A549 (cell line): Measurements from ENCODE around the gene IL10RA.

Experiments used
- CEBPB ChIP-seq, 2 experiments: fragments of >200 bp in 1 of 2; sonication (Bioruptor Twin) in 1 of 2; formaldehyde crosslinking in 1 of 2; IDR thresholded peaks; 2 replicates each; pipeline ENCODE4 v1.6.1; 2012 to 2016
- EP300 ChIP-seq, 2 experiments: fragments of >200 bp; sonication (Bioruptor Twin); formaldehyde crosslinking; IDR thresholded peaks; 2 replicates in 1 of 2; 3 replicates in 1 of 2; pipeline ENCODE4 v1.6.1; 2016 to 2017
- ESRRA ChIP-seq: fragments of 150-350 bp; IDR thresholded peaks from 2 replicates; pipeline ENCODE4 v1.6.1; 2014; ENCODE audit warnings: mild to moderate bottlenecking, low read length, borderline replicate concordance
- FOSL2 ChIP-seq, 2 experiments: fragments of 450-650 bp in 1 of 2; fragments of >200 bp in 1 of 2; sonication (Bioruptor Twin) in 1 of 2; formaldehyde crosslinking; IDR thresholded peaks; 2 replicates each; pipeline versions ENCODE4 v1.5.0 to v1.6.1; 2016 to 2020; ENCODE audit warnings: mild to moderate bottlenecking in 1 of 2, moderate library complexity in 1 of 2
- MAX ChIP-seq: IDR thresholded peaks from 2 replicates; pipeline ENCODE4 v1.6.1; 2012
- POLR2A ChIP-seq: IDR thresholded peaks from 2 replicates; pipeline ENCODE4 v1.6.1; 2012; ENCODE audit warnings: mild to moderate bottlenecking, low read length
- RAD21 ChIP-seq, 2 experiments: fragments of >200 bp in 1 of 2; sonication (Bioruptor Twin) in 1 of 2; formaldehyde crosslinking in 1 of 2; IDR thresholded peaks in 1 of 2; conservative IDR thresholded peaks in 1 of 2; 2 replicates in 1 of 2; 3 replicates in 1 of 2; pipeline ENCODE4 v1.6.1; 2012 to 2018; ENCODE audit warnings: inconsistent platforms in 1 of 2
- REST ChIP-seq: fragments of 200-600 bp; sonication (generic); IDR thresholded peaks from 2 replicates; pipeline ENCODE4 v1.6.1; 2016; ENCODE audit warnings: antibody characterized with exemption, mild to moderate bottlenecking, moderate library complexity
- TF ChIP-seq, protein P1 (sequence below): fragments of >200 bp; sonication (Bioruptor Twin); formaldehyde crosslinking; IDR thresholded peaks from 3 replicates; pipeline ENCODE4 v1.5.1; 2016
- TF ChIP-seq, protein P2 (sequence below): fragments of 150-350 bp; IDR thresholded peaks from 2 replicates; pipeline ENCODE4 v1.6.1; 2014; ENCODE audit warnings: low read depth, mild to moderate bottlenecking, low read length

DNA sequence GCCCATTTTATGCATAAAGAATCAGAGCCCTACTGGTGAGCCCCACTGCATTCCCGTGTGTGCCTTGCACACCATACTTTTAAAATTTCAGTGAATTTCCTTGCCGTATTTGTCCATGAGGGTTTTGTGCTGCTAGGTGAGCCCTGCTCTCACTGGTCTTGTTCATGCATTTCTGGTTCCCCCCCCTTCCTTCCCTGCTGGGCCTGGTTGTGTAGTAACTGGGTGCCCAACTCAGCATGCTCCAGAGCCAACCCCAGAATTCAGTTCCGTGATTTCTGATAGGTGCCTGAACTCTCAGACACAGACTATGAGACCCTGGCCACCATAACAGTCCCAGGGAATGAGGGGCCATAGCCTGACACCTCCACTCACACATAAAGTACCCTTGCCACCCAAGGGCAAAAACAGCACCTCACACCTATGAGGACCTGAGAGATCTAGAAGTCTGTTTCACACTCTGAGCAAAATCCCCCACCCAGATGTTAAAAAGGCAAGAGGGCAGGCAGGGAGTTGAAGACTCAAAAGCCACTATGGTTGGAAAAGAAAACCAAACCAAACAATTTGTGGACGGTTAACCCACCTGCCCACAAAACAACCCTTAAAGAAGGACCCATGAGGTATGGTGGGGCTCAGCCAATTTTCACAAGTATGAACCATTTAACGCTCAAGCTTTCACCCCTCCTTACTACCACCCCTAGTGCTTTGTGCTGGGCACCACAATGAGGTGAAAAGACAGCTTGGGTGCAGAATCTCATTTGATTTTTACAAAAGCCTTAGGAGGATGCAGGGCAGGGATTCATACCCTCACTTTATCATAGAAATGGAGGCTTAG is 16.8 kb upstream of the IL10RA start:
- TF ChIP-seq, protein P1, sequence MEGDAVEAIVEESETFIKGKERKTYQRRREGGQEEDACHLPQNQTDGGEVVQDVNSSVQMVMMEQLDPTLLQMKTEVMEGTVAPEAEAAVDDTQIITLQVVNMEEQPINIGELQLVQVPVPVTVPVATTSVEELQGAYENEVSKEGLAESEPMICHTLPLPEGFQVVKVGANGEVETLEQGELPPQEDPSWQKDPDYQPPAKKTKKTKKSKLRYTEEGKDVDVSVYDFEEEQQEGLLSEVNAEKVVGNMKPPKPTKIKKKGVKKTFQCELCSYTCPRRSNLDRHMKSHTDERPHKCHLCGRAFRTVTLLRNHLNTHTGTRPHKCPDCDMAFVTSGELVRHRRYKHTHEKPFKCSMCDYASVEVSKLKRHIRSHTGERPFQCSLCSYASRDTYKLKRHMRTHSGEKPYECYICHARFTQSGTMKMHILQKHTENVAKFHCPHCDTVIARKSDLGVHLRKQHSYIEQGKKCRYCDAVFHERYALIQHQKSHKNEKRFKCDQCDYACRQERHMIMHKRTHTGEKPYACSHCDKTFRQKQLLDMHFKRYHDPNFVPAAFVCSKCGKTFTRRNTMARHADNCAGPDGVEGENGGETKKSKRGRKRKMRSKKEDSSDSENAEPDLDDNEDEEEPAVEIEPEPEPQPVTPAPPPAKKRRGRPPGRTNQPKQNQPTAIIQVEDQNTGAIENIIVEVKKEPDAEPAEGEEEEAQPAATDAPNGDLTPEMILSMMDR, result no peak
- no peak for TF ChIP-seq REST
- TF ChIP-seq RAD21 (conservative IDR thresholded peaks at IDR 0.05 in 1 of 2, IDR thresholded peaks at IDR 0.05 in 1 of 2), result no peak
- TF ChIP-seq, protein P2, sequence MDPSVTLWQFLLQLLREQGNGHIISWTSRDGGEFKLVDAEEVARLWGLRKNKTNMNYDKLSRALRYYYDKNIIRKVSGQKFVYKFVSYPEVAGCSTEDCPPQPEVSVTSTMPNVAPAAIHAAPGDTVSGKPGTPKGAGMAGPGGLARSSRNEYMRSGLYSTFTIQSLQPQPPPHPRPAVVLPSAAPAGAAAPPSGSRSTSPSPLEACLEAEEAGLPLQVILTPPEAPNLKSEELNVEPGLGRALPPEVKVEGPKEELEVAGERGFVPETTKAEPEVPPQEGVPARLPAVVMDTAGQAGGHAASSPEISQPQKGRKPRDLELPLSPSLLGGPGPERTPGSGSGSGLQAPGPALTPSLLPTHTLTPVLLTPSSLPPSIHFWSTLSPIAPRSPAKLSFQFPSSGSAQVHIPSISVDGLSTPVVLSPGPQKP, result no peak
- TF ChIP-seq POLR2A, result no peak
- TF ChIP-seq EP300 (IDR thresholded peaks at IDR 0.05), result no peak
- no peak for TF ChIP-seq FOSL2 (IDR thresholded peaks at IDR 0.05)
- TF ChIP-seq FOSL2 (CRISPR knock-in tag; IDR thresholded peaks at IDR 0.05), result no peak
- no peak for TF ChIP-seq CEBPB (IDR thresholded peaks at IDR 0.05)
- no peak for TF ChIP-seq ESRRA
- TF ChIP-seq MAX, result no peak
